Activated T-helper 9 cell treated with anti-CD3 and anti-CD28 coated beads, Interleukin-2, amount 50 U/mL, for 16 hours (primary cell): ENCODE data around the gene KRT81.
"Not testable (repeated sequence)": the region's sequence is repeated elsewhere in the genome, so short reads cannot be mapped to it uniquely, and the experiment has no call there.

Experiments used
- DNase-seq: peaks from one replicate; pipeline ENCODE4 v3.0.0-alpha.2; 2020; ENCODE audit warnings: low read depth

KRT81 gene

DNA sequence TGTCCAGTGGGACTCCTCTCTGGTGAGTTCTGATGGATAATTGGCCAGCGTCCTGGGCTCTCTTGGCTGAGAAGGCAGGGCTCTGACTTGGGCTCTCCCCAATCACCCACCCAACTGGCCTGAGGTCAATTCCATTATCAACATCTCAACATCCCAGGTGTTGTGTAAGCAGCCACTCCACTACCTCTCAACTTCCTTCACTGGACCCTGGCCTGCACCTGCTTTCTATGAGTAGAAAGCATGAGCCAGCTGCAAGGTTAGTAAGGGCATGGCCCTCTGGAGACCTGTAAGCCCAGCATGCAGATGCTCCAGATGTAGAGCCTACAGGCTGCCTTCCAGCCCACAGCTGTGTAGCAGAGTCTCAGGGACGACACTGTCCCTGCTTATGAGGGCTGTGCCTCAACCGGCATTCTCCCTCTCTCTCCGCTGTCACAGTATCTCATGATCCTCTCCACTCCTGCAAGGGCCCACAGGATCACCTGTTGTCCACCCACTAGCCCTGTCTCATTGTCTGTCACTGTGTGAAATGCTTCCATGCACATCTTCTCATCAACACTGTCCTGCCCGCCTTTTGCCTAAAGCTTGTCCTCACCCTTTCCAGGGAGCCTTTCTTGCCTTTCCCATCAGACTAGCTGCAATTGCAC lies 5.4 kb upstream of the KRT81 start:
- no peak for DNase-seq

GRCh38 chr12:52295663-52296062 lies 4.3 kb upstream of the KRT81 start:
- no peak for DNase-seq

GRCh38 chr12:52294803-52295202 lies 3.5 kb upstream of the KRT81 start:
- no peak for DNase-seq

GRCh38 chr12:52293926-52294325 lies 2.6 kb upstream of the KRT81 start:
- no peak for DNase-seq

- not testable (repeated sequence) for DNase-seq
These were observed 725 bp downstream of the KRT81 start for GRCh38 chr12:52290483-52291134.

- DNase-seq, result not testable (repeated sequence)
These were observed 3.2 kb downstream of the KRT81 start for GRCh38 chr12:52287816-52288805.

DNA sequence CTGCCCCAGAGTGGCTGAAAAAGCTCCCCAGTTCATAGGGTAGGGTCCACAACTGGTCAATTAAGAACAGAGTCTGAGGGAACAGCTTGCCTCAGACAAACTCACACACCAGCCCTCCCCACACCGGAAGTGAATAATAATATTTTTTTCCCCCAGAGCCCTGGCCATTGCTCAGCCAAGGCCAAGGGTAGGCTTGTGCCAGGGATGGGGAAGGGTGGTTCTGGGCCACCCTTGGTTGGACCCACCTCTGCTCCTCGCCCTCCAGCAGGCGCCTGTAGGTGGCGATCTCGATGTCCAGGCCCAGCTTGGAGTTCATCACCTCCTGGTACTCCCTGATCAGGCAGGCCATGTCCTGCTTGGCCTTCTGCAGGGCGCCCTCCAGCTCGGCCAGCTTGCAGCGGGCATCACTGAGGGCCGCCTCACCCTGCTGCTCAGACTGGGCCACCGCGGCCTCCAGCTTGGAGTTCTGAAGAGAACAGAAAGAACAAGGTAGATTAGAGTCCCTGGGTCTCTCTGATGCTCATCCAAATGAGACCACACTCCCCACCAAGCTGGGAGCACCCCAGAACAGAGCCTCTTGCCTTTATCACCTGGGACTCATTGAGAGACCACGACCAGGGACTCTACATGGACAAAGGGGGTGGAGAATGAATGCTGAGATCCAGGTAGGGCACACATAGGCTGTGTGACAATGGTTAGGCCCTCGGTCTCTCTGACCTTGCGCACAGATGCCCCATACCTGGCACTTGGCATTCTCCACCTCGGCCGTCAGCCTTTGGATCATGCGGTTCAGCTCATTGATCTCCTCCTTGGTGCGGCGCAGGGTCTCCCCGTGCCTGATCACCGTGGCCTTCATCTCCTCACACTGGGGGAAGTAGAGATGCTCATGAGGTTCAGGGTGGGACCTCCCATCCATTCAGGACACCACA lies 4.2 kb downstream of the KRT81 start:
- not testable (repeated sequence) for DNase-seq

DNA sequence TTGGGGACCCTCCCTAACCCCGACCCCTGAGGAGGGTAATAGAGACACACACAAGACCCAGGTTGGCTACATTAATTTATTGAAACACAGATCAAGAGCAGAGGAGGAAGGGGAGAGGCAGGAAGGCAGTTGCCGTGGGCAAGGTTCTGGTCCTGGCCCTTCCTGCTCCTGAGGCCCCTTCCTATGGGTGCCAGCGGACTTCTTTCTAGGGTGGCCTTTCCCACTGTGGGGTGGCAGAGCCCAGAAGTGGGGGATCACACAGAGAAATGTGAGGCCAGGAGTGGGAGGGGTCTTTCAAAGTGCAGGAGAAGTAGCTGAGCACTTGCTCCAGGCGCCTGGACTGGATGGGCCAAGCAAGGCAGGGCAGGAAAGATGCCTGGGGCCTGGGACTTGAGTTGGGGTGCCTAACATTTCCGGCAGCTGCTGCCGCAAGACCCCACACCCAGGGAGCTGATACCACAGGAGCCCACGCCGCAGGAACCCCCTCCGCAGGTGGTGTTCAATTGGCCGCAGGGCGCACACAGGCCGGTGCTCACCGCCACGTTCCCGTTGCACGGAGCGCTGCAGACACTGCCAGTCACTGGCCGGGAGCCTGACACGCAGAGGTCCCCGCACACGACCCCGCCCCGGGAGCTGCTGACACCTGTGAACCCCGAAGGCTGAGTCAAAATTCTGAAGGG lies 5.3 kb downstream of the KRT81 start:
- DNase-seq, result no peak

DNA sequence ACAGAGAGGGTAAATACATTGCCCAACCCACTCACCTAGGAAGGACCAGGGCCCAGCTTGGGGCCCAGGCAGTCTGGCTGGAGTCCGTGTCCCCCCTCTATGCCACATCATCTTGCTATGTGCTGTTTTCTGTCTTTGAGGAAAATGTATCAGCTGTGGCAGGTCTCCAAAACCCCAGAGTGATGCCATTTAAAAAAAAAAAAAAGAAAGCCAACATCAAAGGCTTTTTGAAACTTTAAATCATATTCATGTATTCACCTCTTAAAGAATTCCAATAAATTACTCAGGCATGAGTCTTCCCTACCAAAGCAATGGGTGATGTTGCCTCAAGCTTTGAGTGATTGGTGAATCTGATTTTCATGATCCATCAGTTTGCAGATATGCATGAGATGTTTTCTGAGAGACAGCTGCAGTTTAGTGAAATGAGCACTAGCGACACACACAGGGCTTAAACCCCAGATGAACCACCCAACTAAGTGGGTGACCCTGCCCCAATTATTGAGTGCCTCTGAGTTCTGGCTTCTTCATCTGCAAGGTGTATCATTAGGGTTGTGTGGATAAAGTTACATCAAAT lies 6.1 kb downstream of the KRT81 start:
- no peak for DNase-seq

DNA sequence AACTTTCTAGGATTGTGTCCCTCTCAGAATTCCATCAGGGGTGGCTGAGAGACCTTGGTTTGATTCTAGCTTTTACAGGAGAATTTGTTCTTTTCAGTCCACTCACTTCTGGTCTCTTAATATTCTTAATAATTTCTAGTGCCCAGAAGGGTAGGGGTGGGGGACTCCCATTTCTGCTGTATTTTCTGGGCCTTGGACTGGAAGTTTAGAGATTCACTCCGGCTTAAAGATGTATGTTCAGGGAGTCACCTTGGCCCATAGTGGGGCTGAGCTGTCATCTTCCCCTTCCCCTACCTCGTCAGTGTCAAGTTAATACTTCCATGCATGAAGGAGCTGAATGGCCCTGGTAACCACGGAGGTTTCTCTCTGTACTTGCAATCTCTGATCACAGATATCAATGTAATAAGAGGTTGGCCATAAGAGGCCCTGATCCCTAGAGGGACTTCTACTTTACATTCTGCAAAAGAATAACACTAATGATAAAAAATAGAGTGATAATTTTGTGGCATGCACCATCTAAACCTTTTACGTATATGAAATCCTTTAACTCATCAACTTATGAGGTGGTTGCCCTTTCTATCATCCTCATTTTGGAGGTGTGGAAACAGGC lies 6.7 kb downstream of the KRT81 start:
- no peak for DNase-seq

DNA sequence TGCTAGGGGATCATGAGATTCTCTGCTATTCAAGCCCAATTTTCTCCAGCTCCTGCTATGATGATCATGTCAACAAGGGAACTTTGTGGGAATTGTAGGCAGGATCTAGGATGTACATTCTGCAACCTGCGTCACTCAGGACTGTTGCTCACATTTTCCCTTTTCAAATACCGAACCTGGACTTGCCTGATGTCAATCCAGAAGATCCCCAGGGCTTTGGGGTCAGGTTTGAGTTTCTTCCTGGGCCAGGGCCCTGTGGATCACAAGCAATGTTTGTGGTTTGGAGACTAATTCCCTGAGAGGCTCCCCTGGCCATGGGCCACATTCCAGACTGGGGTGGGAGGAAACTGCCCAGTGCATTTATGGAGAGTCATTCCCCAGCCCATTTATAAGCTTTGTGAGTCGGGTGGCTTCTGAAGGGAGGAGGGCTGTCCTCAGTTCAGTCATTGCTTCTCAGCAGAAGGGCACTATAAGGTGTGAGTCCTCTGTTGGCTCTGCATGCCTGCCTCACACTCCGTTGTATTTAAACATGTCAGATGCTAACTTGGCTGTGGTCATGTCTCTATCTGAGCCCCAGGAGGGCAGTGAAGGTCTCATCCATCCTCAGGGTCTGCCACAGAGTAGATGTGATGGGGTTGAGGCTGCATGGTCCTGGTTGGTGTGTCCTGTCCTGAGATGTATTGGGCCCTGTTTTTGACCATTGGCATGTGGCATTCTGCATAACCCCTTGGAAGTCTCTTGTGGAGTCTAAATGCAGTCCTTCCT lies 10.4 kb downstream of the KRT81 start:
- no peak for DNase-seq

- DNase-seq, result no peak
These were observed 11.0 kb downstream of the KRT81 start for GRCh38 chr12:52280319-52280795.

DNA sequence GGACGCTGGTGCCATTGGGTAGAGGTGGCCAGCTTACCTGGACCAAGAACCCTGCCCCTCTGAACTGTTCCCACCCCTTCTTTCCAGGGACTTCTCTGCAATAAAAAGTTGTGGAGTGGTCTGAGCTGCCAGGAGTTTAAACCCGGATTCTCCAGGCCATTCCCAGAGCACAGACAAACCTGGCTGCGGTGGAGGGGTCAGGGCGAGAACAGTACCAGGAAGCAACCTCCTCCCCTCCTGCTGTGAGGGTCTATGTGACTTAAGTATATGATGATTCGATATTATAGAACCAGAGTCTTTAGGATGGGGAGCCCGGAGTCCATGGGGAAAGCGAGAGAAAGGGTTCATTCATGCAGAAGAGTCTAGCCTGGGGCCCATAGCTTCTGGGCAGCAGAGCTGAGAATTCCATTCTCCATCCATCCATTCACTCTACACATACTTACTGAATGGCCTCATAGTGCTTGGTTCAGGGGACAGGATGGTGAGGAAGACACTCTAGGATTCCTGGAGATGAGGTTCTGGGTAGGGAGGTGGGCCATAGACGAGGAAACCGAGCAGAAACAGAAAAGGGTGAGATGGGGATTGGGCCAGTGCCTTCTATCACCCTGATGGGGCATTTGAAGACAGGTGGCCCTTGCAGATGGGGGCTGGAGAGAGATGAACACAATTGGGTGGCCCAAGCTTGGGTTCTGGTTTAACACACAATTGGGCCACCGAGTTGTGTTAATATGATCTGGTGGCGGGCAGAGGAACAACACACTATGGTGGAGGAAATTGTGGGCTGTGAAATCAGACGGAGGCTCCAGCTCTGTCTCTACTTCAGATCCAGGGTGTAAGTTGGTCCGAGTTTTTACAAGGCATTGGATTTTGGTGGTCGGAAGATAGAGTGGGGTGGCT lies 11.7 kb downstream of the KRT81 start:
- DNase-seq, result no peak

DNA sequence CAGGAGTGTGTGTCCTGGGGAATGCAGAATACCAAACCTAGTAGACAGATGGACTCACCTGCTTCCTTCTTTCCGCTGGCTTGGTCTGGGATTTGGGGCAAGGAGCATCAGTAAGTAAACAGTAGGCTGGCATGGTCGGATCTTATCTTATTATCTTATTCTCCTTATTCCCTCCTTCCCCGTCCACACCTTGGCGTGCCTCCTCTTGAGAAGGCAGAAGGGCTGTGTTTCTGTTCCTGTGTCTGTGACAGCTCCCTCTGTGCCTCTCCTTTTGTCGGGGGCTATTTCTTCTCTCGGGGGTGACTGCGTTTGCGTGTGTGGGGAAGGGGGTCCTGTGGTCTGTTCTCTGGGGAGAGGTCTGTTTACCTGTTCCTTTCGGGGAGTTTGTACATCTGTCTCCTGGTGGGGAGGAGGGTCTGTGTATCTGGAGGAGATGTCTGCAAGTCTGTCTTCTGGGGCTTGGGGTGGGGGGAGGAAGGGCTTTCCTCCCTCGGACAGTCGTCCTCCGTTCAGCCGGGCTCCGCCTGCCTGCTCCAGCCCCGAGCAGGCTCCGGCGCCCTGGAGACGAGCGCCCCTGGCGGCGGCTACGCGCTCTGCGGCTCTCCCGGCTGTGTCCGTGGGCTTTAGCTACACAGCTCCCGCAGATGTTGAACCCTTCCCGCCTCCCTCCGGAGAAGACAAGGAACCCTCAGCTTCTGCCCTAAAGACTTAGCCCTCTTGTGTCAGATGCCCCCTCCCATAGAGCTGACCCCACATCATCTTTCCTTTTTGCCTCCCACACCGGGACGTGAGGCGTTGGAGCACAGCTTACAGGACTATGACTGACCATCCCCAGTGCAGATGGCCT lies 12.5 kb downstream of the KRT81 start:
- peak; percentile 54 for DNase-seq

- no peak for DNase-seq
These were observed 13.7 kb downstream of the KRT81 start for GRCh38 chr12:52277486-52278245.

- no peak for DNase-seq
These were observed 15.6 kb downstream of the KRT81 start for GRCh38 chr12:52275686-52276085.
